SK-N-SH (cell line): ENCODE data around the gene ZDHHC18. TPM values are rescaled to one million over a fixed set of nuclear protein-coding genes. Genes with fewer than 3 reads are reported as not detected.

Source experiments
- CTCF ChIA-PET: fragments of 300-600, 350-600 bp; formaldehyde crosslinking; extraction: SDS; loops from one replicate; lab custom pipeline; 2021; lab: Yijun Ruan, JAX
- POLR2A ChIA-PET: fragments of 350-600 bp; sonication (Branson Sonifier 250); formaldehyde crosslinking; extraction: SDS; loops from one replicate; lab custom pipeline; 2020; ENCODE audit warnings: antibody characterized with exemption, inconsistent platforms; lab: Yijun Ruan, JAX
- DNase-seq: peaks from one replicate; pipeline ENCODE4 v3.0.0; 2012
- H2AFZ ChIP-seq: fragments of 200-600 bp; sonication (generic); 2 replicates; pipeline ENCODE4 v1.8.1; 2016; ENCODE audit warnings: antibody characterized with exemption, mild to moderate bottlenecking, low read depth
- H3F3A ChIP-seq: fragments of 200-600 bp; sonication (generic); replicated peaks from 2 replicates; pipeline ENCODE3; 2016; ENCODE audit warnings: antibody characterized with exemption, mild to moderate bottlenecking; ENCODE audit not compliant: insufficient read depth
- H3K27ac ChIP-seq, 2 experiments: fragments of 200-500 bp in 1 of 2; fragments of 200-600 bp in 1 of 2; sonication (Bioruptor generic) in 1 of 2; sonication (generic), shearing (Covaris generic) in 1 of 2; 2 replicates each; pipeline versions ENCODE4 v1.5.1 to v1.6.1; 2014 to 2016; ENCODE audit warnings: low read depth in 2 of 2, inconsistent platforms in 1 of 2, low read length in 1 of 2, mild to moderate bottlenecking in 1 of 2, mixed read lengths in 1 of 2
- H3K27me3 ChIP-seq: fragments of 200-600 bp; sonication (generic), shearing (Covaris generic); 2 replicates; pipeline ENCODE4 v1.6.1; 2016; ENCODE audit warnings: mixed run types; ENCODE audit not compliant: insufficient read depth
- H3K36me3 ChIP-seq, 2 experiments: fragments of 200-500 bp in 1 of 2; fragments of 200-600 bp in 1 of 2; sonication (Bioruptor generic) in 1 of 2; sonication (generic) in 1 of 2; replicated peaks in 1 of 2; 2 replicates each; pipeline versions ENCODE3 to v1.5.1; 2014 to 2016; ENCODE audit warnings: low read length in 1 of 2, mild to moderate bottlenecking in 1 of 2; ENCODE audit not compliant: insufficient read depth in 2 of 2, control insufficient read depth in 1 of 2
- H3K4me1 ChIP-seq, 2 experiments: fragments of 200-500 bp in 1 of 2; fragments of 200-600 bp in 1 of 2; sonication (Bioruptor generic) in 1 of 2; sonication (generic), shearing (Covaris generic) in 1 of 2; 2 replicates each; pipeline versions ENCODE4 v1.5.1 to v1.6.1; 2014 to 2016; ENCODE audit warnings: low read depth in 1 of 2, low read length in 1 of 2, mixed run types in 1 of 2; ENCODE audit not compliant: insufficient read depth in 2 of 2, control insufficient read depth in 1 of 2
- H3K4me2 ChIP-seq: fragments of 200-600 bp; sonication (generic), shearing (Covaris generic); 2 replicates; pipeline ENCODE4 v1.6.1; 2017; ENCODE audit warnings: mixed run types
- H3K4me3 ChIP-seq, 2 experiments: fragments of 200-500 bp in 1 of 2; fragments of 200-600 bp in 1 of 2; sonication (Bioruptor generic) in 1 of 2; sonication (generic), shearing (Covaris generic) in 1 of 2; 2 replicates each; pipeline versions ENCODE4 v1.5.1 to v1.8.1; 2014 to 2016; ENCODE audit warnings: low read depth in 2 of 2, inconsistent platforms in 1 of 2, low read length in 1 of 2, mild to moderate bottlenecking in 1 of 2, mixed read lengths in 1 of 2, moderate library complexity in 1 of 2
- H3K79me2 ChIP-seq: fragments of 200-600 bp; sonication (generic); 2 replicates; pipeline ENCODE4 v1.8.1; 2017; ENCODE audit warnings: mild to moderate bottlenecking; ENCODE audit not compliant: insufficient read depth
- H3K9ac ChIP-seq: fragments of 200-600 bp; sonication (generic); 2 replicates; pipeline ENCODE4 v1.6.1; 2017; ENCODE audit warnings: mixed run types
- H3K9me2 ChIP-seq: fragments of 200-600 bp; sonication (generic); 2 replicates; pipeline ENCODE4 v1.6.1; 2017; ENCODE audit warnings: mixed run types
- H3K9me3 ChIP-seq: fragments of 200-600 bp; sonication (generic); 2 replicates; pipeline ENCODE4 v1.6.1; 2017; ENCODE audit warnings: mixed run types, mild to moderate bottlenecking, moderate library complexity
- H4K20me1 ChIP-seq: fragments of 200-600 bp; sonication (generic); 2 replicates; pipeline ENCODE4 v1.6.1; 2017; ENCODE audit warnings: mild to moderate bottlenecking, mixed run types; ENCODE audit not compliant: insufficient read depth
- CTCF ChIP-seq: fragments of 200-600 bp; sonication (generic); IDR thresholded peaks from 2 replicates; pipeline ENCODE4 v1.6.1; 2017; ENCODE audit warnings: antibody characterized with exemption, mild to moderate bottlenecking, moderate library complexity
- EP300 ChIP-seq, 2 experiments: IDR thresholded peaks; 2 replicates each; pipeline versions ENCODE4 v1.4.0 to v1.6.1; 2012; ENCODE audit warnings: borderline replicate concordance in 1 of 2, low read depth in 1 of 2, low read length in 1 of 2
- EZH2phosphoT487 ChIP-seq: fragments of 200-600 bp; sonication (generic); IDR thresholded peaks from 2 replicates; pipeline ENCODE4 v1.6.1; 2017; ENCODE audit warnings: low read depth, mixed run types, mild to moderate bottlenecking, antibody characterized with exemption, moderate library complexity, borderline replicate concordance
- FOXM1 ChIP-seq: IDR thresholded peaks from 2 replicates; pipeline ENCODE4 v1.4.0; 2012; ENCODE audit warnings: low read depth, mild to moderate bottlenecking
- GATA2 ChIP-seq: sonication (generic); formaldehyde crosslinking; IDR thresholded peaks from 2 replicates; pipeline ENCODE4 v1.5.0; 2020; ENCODE audit warnings: mild to moderate bottlenecking, missing genetic modification reagents
- MAX ChIP-seq: IDR thresholded peaks from 2 replicates; pipeline ENCODE4 v1.4.0; 2012; ENCODE audit warnings: low read depth
- MXI1 ChIP-seq: IDR thresholded peaks from 2 replicates; pipeline ENCODE4 v1.6.1; 2012; ENCODE audit warnings: mild to moderate bottlenecking, low read depth, low read length, improper control_type of control experiment
- POLR2AphosphoS5 ChIP-seq: IDR thresholded peaks from 2 replicates; pipeline ENCODE4 v1.6.1; 2012; ENCODE audit warnings: low read depth, low read length
- RCOR1 ChIP-seq: fragments of 150-350 bp; IDR thresholded peaks from 2 replicates; pipeline ENCODE4 v1.6.1; 2017; ENCODE audit warnings: antibody characterized with exemption, low read length
- RFX5 ChIP-seq: IDR thresholded peaks from 2 replicates; pipeline ENCODE4 v1.6.1; 2012; ENCODE audit warnings: mild to moderate bottlenecking, improper control_type of control experiment, low read length
- SMC3 ChIP-seq: IDR thresholded peaks from 2 replicates; pipeline ENCODE4 v1.6.1; 2012; ENCODE audit warnings: low read depth, low read length, improper control_type of control experiment
- TAF1 ChIP-seq: IDR thresholded peaks from 2 replicates; pipeline ENCODE4 v1.6.1; 2012; ENCODE audit warnings: low read depth, mild to moderate bottlenecking, low read length, moderate library complexity, borderline replicate concordance
- TCF12 ChIP-seq: IDR thresholded peaks from 2 replicates; pipeline ENCODE4 v1.4.0; 2012
- ZBTB33 ChIP-seq: IDR thresholded peaks from 2 replicates; pipeline ENCODE4 v1.4.0; 2012; ENCODE audit warnings: low read depth, borderline replicate concordance
- WGBS: methylation state at CpG from one replicate; pipeline ENCODE4 v1.1.6; 2017; ENCODE audit warnings: low lambda C conversion rate; 5-methylcytosine and 5-hydroxymethylcytosine counted together
- polyA plus RNA-seq, 3 experiments: library from polyadenylated mRNA; depleted of rRNA; stranded (reverse); fragments of >200 nt; gene quantifications; 2 replicates each; pipeline ENCODE4 v1.2.3, GENCODE V29; 2012

ZDHHC18 gene
- polyA plus RNA-seq, 1 of the 3 experiments (the other 2 are of a cell fraction): 33.0 TPM

GRCh38 chr1:26785611-26786436, 40.7 kb upstream of the ZDHHC18 start:
- Histone ChIP-seq H3K4me3 (no peak overlapping the region), H3K9me3 (no peaks in the 10 kb centered on the region)
- TF ChIP-seq RCOR1 (no peak), EZH2phosphoT487 (no peak), EP300 (IDR thresholded peaks at IDR 0.05; ENCODE audit: borderline replicate concordance in 1 of 2, low read depth in 1 of 2, low read length in 1 of 2) (no peak), CTCF (no peak), MXI1 (no peak), FOXM1 (no peak), SMC3 (no peak)
- TF ChIP-seq, all 33 proteins: peak for 0
- Histone ChIP-seq H3K27ac (peak overlapping the region; percentile 98 to 99), H3K79me2 (peaks cover 20% of the 10 kb centered on the region), H3F3A (peaks cover 34% of the 10 kb centered on the region), H3K27me3 (no peaks in the 10 kb centered on the region), H3K9ac (peak overlapping the region; percentile 91), H3K36me3 (peaks cover 13 to 33% of the 10 kb centered on the region in 2 experiments), H3K4me1 (peaks cover 29 to 34% of the 10 kb centered on the region in 2 experiments), H3K9me2 (no peaks in the 10 kb centered on the region), H3K4me2 (peak overlapping the region; percentile 96), H2AFZ (no peak overlapping the region), H4K20me1 (peaks cover 4% of the 10 kb centered on the region; the same call in 1 of the 2 replicates)
- no peak for DNase-seq
- ChIA-PET CTCF (interaction anchor here (1.0 to 2.4 kb wide), 4 partner anchors 25 to 187 kb away, joined by 3 to 24 read pairs (median 6); no protein-coding TSS in a partner anchor), POLR2A (interaction anchor here (0.7 to 1.3 kb wide), 3 partner anchors 88 to 286 kb away, joined by 5 to 8 read pairs (median 6); no protein-coding TSS in a partner anchor)
- 95% methylated on average over 5 of the region's 5 CpGs for WGBS

- Histone ChIP-seq H4K20me1 (no peaks in the 10 kb centered on the region), H3K79me2 (peaks cover 11% of the 10 kb centered on the region), H3K9me3 (no peaks in the 10 kb centered on the region), H3K9ac (peak overlapping the region; percentile 91), H3K4me1 (peaks cover 29 to 34% of the 10 kb centered on the region in 2 experiments), H3F3A (peaks cover 34% of the 10 kb centered on the region), H3K9me2 (no peaks in the 10 kb centered on the region), H3K4me3 (peak overlapping the region; percentile 71 to 88), H3K36me3 (peaks cover 4 to 29% of the 10 kb centered on the region in 2 experiments), H3K27me3 (no peaks in the 10 kb centered on the region), H3K4me2 (peak overlapping the region; percentile 96), H3K27ac (peak overlapping the region; percentile 98 to 99), H2AFZ (peak overlapping the region; percentile 85; the same call in 1 of the 2 replicates)
- peak; percentile 77 for DNase-seq
- WGBS: 25% methylated on average over 10 of the region's 12 CpGs
- ChIA-PET CTCF (interaction anchor here (1.5 to 6.2 kb wide), 4 partner anchors 26 to 188 kb away, joined by 6 to 311 read pairs (median 15); no protein-coding TSS in a partner anchor), POLR2A (interaction anchor here (1.2 to 2.5 kb wide), 5 partner anchors 85 to 95 kb away, joined by 5 to 9 read pairs (median 6); partner anchors contain the start of gene ARID1A)
- 0 out of 4 replicates have a peak, but pooled peaks of 1 of the 2 experiments have one; percentile 26 for TF ChIP-seq EP300 (IDR thresholded peaks at IDR 0.05; ENCODE audit: borderline replicate concordance in 1 of 2, low read depth in 1 of 2, low read length in 1 of 2)
- peak; percentile 79 for TF ChIP-seq POLR2AphosphoS5
- 0 out of 2 replicates have a peak, but pooled peaks have one; percentile 13 for TF ChIP-seq GATA2 (CRISPR knock-in tag)
- TF ChIP-seq RCOR1: no peak
- TF ChIP-seq TCF12: no peak
- TF ChIP-seq ZBTB33: no peak
- TF ChIP-seq TAF1: 0 out of 2 replicates have a peak, but pooled peaks have one; percentile 24
- 0 out of 2 replicates have a peak, but pooled peaks have one; percentile 44 for TF ChIP-seq MAX
- TF ChIP-seq RFX5: peak; percentile 16; the same call in 1 of the 2 replicates
Observed at GRCh38 chr1:26786437-26787380, 39.8 kb upstream of the ZDHHC18 start.
